ENCODE results near the gene OCA2.
"Not testable (repeated sequence)": the region's sequence is repeated elsewhere in the genome, so short reads cannot be mapped to it uniquely, and the experiment has no call there.

The OCA2 gene

GRCh38 chr15:28014623-28015200, 84.4 kb downstream of the OCA2 start:
- H3K4me3 ChIP-seq (ENCODE audit: low read depth, low read length) = no peak overlapping the region
- no peak for DNase-seq (ENCODE audit: low read depth)
- TF ChIP-seq CTCF (IDR thresholded peaks at IDR 0.05; ENCODE audit: low read depth, low read length, missing control alignments) = no peak

GRCh38 chr15:28013976-28014375, 85.1 kb downstream of the OCA2 start:
- H3K4me3 ChIP-seq (ENCODE audit: low read depth, low read length) = no peak overlapping the region
- DNase-seq (ENCODE audit: low read depth) = no peak
- no peak for TF ChIP-seq CTCF (IDR thresholded peaks at IDR 0.05; ENCODE audit: low read depth, low read length, missing control alignments)

GRCh38 chr15:28013480-28013879, 85.6 kb downstream of the OCA2 start:
- TF ChIP-seq CTCF (IDR thresholded peaks at IDR 0.05; ENCODE audit: low read depth, low read length, missing control alignments) = no peak
- no peak for DNase-seq (ENCODE audit: low read depth)
- H3K4me3 ChIP-seq (ENCODE audit: low read depth, low read length) = no peak overlapping the region

GRCh38 chr15:28012231-28012630, 86.9 kb downstream of the OCA2 start:
- DNase-seq (ENCODE audit: low read depth) = no peak
- no peak for TF ChIP-seq CTCF (IDR thresholded peaks at IDR 0.05; ENCODE audit: low read depth, low read length, missing control alignments)
- no peak overlapping the region for H3K4me3 ChIP-seq (ENCODE audit: low read depth, low read length)

- not testable (repeated sequence) for DNase-seq (ENCODE audit: low read depth); H3K4me3 ChIP-seq (ENCODE audit: low read depth, low read length)
Measured at GRCh38 chr15:28008175-28008574, 90.9 kb downstream of the OCA2 start.

GRCh38 chr15:28006116-28006905, 92.8 kb downstream of the OCA2 start:
- TF ChIP-seq CTCF (IDR thresholded peaks at IDR 0.05; ENCODE audit: low read depth, low read length, missing control alignments) = no peak
- DNase-seq (ENCODE audit: low read depth) = no peak
- no peak overlapping the region for H3K4me3 ChIP-seq (ENCODE audit: low read depth, low read length)

GRCh38 chr15:28005004-28005527, 94.0 kb downstream of the OCA2 start:
- no peak overlapping the region for H3K4me3 ChIP-seq (ENCODE audit: low read depth, low read length)
- DNase-seq (ENCODE audit: low read depth) = no peak
- no peak for TF ChIP-seq CTCF (IDR thresholded peaks at IDR 0.05; ENCODE audit: low read depth, low read length, missing control alignments)

Measured in GM12864 (cell line).